Measurements from ENCODE around the gene RNF115. TPM values are rescaled to one million over a fixed set of nuclear protein-coding genes. Genes with fewer than 3 reads are reported as not detected.

The RNF115 gene
- total and polyA plus RNA-seq, 2 of the 4 experiments (the other 2 are of a cell fraction): 13.5 to 22.9 TPM

DNA sequence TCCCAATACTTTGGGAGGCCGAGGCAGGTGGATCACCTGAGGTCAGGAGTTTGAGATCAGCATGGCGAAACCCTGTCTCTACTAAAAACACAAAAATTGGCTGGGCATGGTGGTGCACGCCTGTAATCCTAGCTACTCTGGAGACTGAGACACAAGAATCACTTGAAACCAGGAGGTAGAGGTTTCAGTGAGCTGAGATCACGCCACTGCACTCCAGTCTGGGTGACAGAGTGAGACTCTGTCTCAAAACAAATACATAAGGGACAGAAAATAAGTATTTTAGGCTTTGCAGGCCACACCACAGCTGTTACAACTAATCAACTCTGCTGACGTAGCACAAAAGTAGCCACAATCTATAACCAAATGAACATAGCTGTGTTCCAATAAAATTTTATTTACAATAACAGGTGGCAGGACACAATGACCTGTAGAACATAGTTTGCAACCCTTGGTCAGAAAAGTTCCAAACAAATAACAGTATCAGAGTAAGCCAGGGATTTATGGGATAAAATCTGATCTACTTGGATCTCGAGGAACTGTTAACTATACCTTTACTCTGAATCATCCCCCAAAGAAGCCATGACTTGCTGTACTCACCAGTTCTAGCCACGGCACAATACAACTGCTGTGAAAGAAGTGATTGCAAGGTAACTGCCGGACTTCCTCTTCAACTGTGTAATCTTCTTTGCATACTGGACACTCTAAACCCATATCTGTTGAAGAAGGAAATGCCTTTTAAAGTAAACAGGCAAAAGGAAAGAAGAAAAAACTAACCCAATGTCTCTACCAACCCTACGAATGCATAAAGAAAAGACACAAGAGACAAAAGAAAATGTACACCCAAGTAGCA lies 76.3 kb downstream of the RNF115 start:
- Histone ChIP-seq H3K23ac (ENCODE audit: low read depth, low read length) (no peak overlapping the region), H3K9me1 (ENCODE audit: insufficient read depth, low read length) (peaks cover 13% of the 10 kb centered on the region), H3K79me1 (ENCODE audit: low read depth in 1 of 2, low read length in 2 of 2) (peaks cover 23 to 60% of the 10 kb centered on the region in 2 experiments), H2BK20ac (ENCODE audit: low read depth, low read length) (0 out of 2 replicates have a peak overlapping the region, but pooled peaks have one; percentile 5), H3K9me3 (ENCODE audit: control insufficient read depth, insufficient read depth, low read length) (no peaks in the 10 kb centered on the region), H2BK120ac (ENCODE audit: low read depth, low read length) (no peak overlapping the region), H3K56ac (ENCODE audit: extremely low read depth, insufficient read depth, low read length) (no peak overlapping the region), H3K27me3 (ENCODE audit: control insufficient read depth, insufficient read depth, low read length) (no peaks in the 10 kb centered on the region), H2AK5ac (ENCODE audit: low read depth, low read length) (no peak overlapping the region), H2AFZ (replicated peaks; ENCODE audit: low read length, poor library complexity) (no peak overlapping the region), H3K14ac (replicated peaks; ENCODE audit: low read depth, low read length) (no peak overlapping the region), H2BK5ac (ENCODE audit: low read depth, low read length, poor library complexity, severe bottlenecking) (no peak overlapping the region), H4K5ac (ENCODE audit: low read depth, low read length) (no peak overlapping the region), H3K4me3 (ENCODE audit: insufficient read depth, low read depth, low read length) (no peak overlapping the region), H4K91ac (ENCODE audit: insufficient read depth, low read depth, low read length) (no peak overlapping the region), H3K4me1 (ENCODE audit: control insufficient read depth, insufficient read depth, low read length) (peaks cover 10% of the 10 kb centered on the region), H3K4me2 (ENCODE audit: low read depth, low read length) (no peak overlapping the region), H3K36me3 (ENCODE audit: control insufficient read depth, insufficient read depth, low read length) (peaks cover 30% of the 10 kb centered on the region), H4K8ac (ENCODE audit: low read depth in 2 of 2, low read length in 2 of 2) (no peak overlapping the region), H3K4ac (ENCODE audit: low read depth, low read length) (no peak overlapping the region), H3K27ac (ENCODE audit: insufficient read depth, low read length) (no peak overlapping the region), H2AK9ac (replicated peaks; ENCODE audit: low read depth, low read length, poor library complexity) (no peak overlapping the region), H4K20me1 (ENCODE audit: insufficient read depth, low read length) (peaks cover 7% of the 10 kb centered on the region), H3K9ac (ENCODE audit: low read depth, low read length) (no peak overlapping the region), H3K18ac (ENCODE audit: low read depth, low read length) (no peak overlapping the region), H2BK15ac (ENCODE audit: low read depth, low read length) (no peak overlapping the region)
- peak; percentile 59 for TF ChIP-seq MAFK (IDR thresholded peaks at IDR 0.05; ENCODE audit: low read depth, low read length)
- TF ChIP-seq FOS (IDR thresholded peaks at IDR 0.05; ENCODE audit: low read depth, low read length): no peak
- 100% methylated on average over 1 of the region's 9 CpGs; no CpG with 5 or more reads in 1 of the 2 experiments for WGBS, 2 experiments (ENCODE audit: extremely low coverage in 2 of 2, insufficient read length in 1 of 2)
- dilution Hi-C loops (cut with HindIII; ENCODE audit: low sequenced_read_pairs, unreplicated experiment): no loop called here
- intact Hi-C loops (cut with micrococcal nuclease): no loop called here
- ChIA-PET POLR2A (ENCODE audit: unreplicated experiment) (no interaction called here), CTCF (no interaction called here)
- ATAC-seq (ENCODE audit: low read depth) (no peak), DNase-seq (no peak)
- BruUV-seq (replicated peaks): no TSS peak
- in situ Hi-C loops (cut with MboI; ENCODE audit: low sequenced_read_pairs): no loop called here

All from IMR-90 (cell line).